Measurements from ENCODE around the gene NR2E3.
"Not testable (repeated sequence)": the region's sequence is repeated elsewhere in the genome, so short reads cannot be mapped to it uniquely, and the experiment has no call there.

Gene NR2E3

DNA sequence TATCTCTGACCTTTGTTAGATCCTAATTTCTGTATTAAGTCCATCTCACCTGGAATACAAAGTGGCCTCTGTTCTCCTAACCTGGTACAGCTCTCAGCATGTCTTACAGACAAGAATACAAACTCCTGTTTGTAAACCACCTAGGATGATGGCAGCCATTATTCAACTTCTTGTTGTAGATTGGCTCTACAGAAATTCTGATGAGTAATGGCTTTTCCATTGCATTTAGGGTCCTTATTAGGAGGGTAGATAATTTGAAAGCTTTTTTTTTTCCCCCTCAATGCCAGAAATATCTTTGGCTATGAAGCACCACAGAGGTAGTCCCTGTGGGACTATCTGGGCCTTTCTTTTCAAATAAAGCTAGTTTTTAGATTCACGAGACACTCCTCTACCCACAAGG, 9.8 kb downstream of the NR2E3 start:
- DNase-seq, result no peak

DNA sequence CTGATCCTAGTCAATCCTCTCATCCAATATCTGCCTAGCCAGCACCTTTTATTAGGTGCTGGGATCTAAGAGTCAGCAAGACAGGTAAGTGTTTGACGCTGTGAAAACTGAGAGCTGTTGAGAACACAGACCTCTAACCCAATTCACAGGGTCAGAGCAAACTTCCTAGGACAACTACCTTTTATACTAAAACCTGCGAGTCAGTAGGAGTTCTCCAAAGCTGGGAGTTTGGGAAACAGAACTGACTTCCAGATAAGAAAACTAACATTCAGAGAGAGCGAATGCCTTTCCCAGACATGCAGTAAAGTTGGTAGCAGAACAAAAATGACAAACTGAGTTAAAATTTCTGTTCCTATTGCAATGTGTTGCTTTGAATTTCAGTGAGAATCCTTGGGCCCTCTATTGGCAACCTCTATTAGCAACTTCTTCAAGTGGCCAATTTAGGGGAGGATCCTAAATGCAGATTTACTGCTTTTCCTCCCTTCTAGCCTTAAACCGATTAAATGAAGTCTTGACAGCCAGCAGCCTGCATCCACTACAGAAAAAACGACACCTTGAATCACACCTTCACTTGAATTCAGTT, 11.3 kb downstream of the NR2E3 start:
- no peak for DNase-seq

DNA sequence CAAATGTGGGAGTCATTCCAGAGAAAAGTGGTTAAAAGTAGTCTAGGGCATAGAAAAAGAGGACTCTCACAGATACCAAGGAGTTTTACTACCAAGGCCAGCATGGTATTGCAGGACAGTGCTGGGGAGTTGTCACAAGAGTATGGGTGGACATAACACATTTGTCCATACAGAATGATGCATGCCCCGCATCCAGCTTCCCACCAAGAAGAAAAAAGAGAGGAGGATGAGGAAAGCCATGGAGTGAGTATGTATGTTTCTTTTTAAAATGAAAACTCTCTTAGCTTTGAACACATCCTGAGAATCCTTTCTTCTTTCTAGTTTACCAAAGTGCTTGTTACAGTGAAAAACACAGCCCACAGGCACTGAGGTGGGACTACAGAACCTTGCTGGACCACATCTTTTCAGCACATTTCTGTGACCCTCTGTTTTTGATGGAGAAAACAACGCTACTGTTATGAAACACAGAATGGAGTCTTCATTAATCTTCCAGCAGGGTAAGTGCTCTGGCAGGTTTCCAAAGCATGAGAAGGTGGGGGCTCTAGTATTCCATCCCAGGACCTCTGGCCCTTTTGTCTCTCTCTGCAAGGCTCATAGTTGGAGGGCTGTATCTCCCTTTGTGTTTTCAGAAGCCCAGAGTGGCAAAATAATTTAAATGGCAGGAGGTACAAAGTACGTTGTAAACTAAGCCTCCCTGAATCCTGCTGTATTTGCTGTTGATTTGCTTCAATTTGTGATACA, 12.7 kb downstream of the NR2E3 start:
- DNase-seq, result no peak

GRCh38 chr15:71823801-71824200, 13.4 kb downstream of the NR2E3 start:
- DNase-seq, result no peak

GRCh38 chr15:71825021-71825730, 14.8 kb downstream of the NR2E3 start:
- no peak for DNase-seq

DNA sequence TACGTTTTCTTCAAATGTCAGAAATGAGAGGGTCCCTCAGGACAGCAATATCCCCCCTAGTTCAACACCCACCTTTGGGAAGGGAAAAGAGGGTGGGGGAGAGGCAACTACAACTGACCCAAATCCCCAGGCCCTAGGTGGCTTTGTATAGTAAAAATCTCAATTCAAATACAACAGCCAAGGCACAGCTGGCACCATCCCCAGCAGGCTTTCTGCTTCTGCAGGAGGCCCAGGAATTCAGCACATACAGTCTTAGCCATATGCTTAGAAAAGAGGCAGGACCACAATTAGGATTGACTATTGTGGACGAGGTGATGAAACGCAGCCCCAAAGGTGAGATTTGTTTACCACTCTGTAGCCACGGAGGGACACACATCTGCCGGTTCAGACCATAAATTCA, 15.8 kb downstream of the NR2E3 start:
- no peak for DNase-seq

DNA sequence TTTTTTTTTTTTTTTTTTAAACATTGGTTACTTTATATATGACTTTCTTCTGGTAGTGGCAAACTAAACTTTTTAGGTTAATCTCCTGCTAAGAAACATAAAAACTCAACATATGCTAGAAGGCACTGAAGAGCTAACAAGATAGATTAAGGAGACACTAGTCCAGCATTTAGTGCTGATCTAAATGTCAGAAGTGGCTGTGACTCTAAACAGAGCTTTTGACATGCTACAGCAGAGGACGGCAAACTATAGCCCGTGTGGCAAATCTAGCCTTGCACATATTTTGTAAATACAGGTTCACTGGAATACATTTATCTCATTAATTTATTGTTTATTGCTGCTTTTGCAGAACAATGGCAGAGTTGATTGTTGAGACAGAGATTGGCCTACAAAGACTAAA, 20.6 kb downstream of the NR2E3 start:
- no peak for DNase-seq

GRCh38 chr15:71841563-71841962, 31.2 kb downstream of the NR2E3 start:
- DNase-seq, result no peak

GRCh38 chr15:71844916-71845315, 34.6 kb downstream of the NR2E3 start:
- DNase-seq, result no peak

DNA sequence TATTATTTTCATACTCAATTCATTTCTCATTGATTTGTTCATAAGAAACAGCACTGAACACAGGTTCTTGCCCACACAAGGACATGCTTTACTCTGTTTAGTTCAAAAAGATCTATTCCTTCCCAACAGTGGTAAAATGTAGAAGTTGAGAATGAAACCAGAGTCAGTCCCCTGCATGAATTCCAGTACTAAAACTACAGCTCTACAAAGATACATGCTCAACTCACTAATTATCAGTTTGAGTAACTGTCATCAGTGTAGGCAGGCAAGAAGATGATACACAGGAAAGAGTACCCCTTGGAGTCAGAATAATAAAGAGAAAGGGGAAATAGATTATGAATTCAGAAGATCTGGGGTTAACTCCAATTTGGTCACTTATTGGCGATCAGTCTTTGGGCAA, 43.2 kb downstream of the NR2E3 start:
- DNase-seq, result no peak

DNA sequence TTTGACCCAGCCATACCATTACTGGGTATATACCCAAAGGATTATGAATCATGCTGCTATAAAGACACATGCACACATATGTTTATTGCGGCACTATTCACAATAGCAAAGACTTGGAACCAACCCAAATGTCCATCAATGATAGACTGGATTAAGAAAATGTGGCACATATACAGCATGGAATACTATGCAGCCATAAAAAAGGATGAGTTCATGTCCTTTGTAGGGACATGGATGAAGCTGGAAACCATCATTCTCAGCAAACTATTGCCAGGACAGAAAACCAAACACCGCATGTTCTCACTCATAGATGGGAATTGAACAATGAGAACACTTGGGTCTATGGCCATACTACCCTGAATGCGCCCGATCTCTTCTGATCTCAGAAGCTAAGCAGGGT, 47.9 kb downstream of the NR2E3 start:
- not testable (repeated sequence) for DNase-seq

Data from activated naive CD4-positive, alpha-beta T cell treated with Interleukin-2 at 50 U/mL for 16 hours (primary cell).